PFSK-1 (cell line): ENCODE data around the gene CUX1.

Experiments
- FOXP2 ChIP-seq: optimal IDR thresholded peaks from 2 replicates; pipeline ENCODE3; 2011; ENCODE audit warnings: borderline replicate concordance, control low read depth, inconsistent platforms; ENCODE audit not compliant: insufficient read depth; ENCODE audit errors: extremely low read length, extremely low read depth
- POLR2AphosphoS5 ChIP-seq: IDR thresholded peaks from 2 replicates; pipeline ENCODE4 v1.6.1; 2012; ENCODE audit warnings: low read depth, mild to moderate bottlenecking, control low read depth, low read length, moderate library complexity
- SIN3A ChIP-seq: IDR thresholded peaks from 2 replicates; pipeline ENCODE4 v1.6.1; 2012; ENCODE audit warnings: mild to moderate bottlenecking, low read length, moderate library complexity, borderline replicate concordance; ENCODE audit not compliant: insufficient read depth
- TAF1 ChIP-seq: IDR thresholded peaks from 2 replicates; pipeline ENCODE4 v1.6.1; 2012; ENCODE audit warnings: low read length, control low read depth, borderline replicate concordance; ENCODE audit not compliant: insufficient read depth
- TF ChIP-seq, protein P1 (sequence below), 2 experiments: IDR thresholded peaks; 2 replicates each; pipeline versions ENCODE4 v1.6.1 to v1.8.0; 2011 to 2012; ENCODE audit warnings: low read depth in 2 of 2, low read length in 2 of 2, control low read depth in 1 of 2, inconsistent platforms in 1 of 2, mild to moderate bottlenecking in 1 of 2, moderate library complexity in 1 of 2; ENCODE audit not compliant: insufficient read depth in 1 of 2

Gene CUX1

DNA sequence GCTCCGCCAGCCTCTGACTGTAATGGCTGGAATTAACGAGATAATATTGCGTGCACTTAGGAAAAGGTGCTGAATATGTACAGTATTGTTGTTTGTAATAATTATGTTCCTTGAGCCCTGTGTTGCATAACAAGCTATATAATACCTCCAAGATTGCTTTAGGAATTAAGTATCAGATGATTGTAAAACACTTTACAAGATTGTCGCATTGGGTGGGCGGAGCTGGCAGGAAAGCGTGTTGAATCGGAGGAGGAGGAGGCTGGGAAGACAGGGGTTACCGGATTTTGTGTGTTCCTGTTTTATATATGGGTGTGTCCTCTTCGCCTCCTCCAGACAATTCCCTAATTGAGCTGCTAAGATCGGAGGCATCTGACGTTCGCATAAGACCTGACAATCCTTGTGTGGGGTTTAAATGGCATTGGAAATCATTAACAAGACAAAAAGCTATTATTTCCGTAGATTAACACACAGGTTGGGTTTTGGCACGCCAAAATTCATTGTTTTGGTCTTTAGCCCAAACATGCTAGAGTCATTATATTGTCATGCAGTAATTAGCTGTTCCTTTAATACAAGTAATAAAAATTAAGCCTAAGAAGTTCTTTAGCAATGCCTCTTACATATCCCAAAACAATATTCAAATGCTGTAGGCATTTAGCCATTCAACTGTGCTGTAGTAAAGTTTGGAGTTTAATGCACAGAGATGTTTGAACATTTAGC is 276.3 kb downstream of the CUX1 start:
- no peak for TF ChIP-seq FOXP2
- TF ChIP-seq POLR2AphosphoS5: no peak
- TF ChIP-seq, protein P1, sequence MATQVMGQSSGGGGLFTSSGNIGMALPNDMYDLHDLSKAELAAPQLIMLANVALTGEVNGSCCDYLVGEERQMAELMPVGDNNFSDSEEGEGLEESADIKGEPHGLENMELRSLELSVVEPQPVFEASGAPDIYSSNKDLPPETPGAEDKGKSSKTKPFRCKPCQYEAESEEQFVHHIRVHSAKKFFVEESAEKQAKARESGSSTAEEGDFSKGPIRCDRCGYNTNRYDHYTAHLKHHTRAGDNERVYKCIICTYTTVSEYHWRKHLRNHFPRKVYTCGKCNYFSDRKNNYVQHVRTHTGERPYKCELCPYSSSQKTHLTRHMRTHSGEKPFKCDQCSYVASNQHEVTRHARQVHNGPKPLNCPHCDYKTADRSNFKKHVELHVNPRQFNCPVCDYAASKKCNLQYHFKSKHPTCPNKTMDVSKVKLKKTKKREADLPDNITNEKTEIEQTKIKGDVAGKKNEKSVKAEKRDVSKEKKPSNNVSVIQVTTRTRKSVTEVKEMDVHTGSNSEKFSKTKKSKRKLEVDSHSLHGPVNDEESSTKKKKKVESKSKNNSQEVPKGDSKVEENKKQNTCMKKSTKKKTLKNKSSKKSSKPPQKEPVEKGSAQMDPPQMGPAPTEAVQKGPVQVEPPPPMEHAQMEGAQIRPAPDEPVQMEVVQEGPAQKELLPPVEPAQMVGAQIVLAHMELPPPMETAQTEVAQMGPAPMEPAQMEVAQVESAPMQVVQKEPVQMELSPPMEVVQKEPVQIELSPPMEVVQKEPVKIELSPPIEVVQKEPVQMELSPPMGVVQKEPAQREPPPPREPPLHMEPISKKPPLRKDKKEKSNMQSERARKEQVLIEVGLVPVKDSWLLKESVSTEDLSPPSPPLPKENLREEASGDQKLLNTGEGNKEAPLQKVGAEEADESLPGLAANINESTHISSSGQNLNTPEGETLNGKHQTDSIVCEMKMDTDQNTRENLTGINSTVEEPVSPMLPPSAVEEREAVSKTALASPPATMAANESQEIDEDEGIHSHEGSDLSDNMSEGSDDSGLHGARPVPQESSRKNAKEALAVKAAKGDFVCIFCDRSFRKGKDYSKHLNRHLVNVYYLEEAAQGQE (IDR thresholded peaks at IDR 0.05; ENCODE audit: insufficient read depth in 1 of 2, low read depth in 2 of 2, low read length in 2 of 2): no peak
- TF ChIP-seq SIN3A: no peak
- no peak for TF ChIP-seq TAF1

- TF ChIP-seq TAF1 (no peak), SIN3A (no peak), POLR2AphosphoS5 (no peak), FOXP2 (no peak)
- TF ChIP-seq, protein P1 (IDR thresholded peaks at IDR 0.05; ENCODE audit: insufficient read depth in 1 of 2, low read depth in 2 of 2, low read length in 2 of 2): no peak
Measured at GRCh38 chr7:102094316-102094650, 276.9 kb downstream of the CUX1 start.

- TF ChIP-seq POLR2AphosphoS5 (no peak), FOXP2 (no peak), SIN3A (no peak), TAF1 (no peak)
- TF ChIP-seq, protein P1 (IDR thresholded peaks at IDR 0.05; ENCODE audit: insufficient read depth in 1 of 2, low read depth in 2 of 2, low read length in 2 of 2): no peak
Measured at GRCh38 chr7:102095321-102096011, 278.0 kb downstream of the CUX1 start.

GRCh38 chr7:102096012-102096332 is 278.5 kb downstream of the CUX1 start:
- TF ChIP-seq FOXP2 (no peak), POLR2AphosphoS5 (no peak), TAF1 (no peak), SIN3A (no peak)
- TF ChIP-seq, protein P1 (IDR thresholded peaks at IDR 0.05; ENCODE audit: insufficient read depth in 1 of 2, low read depth in 2 of 2, low read length in 2 of 2): no peak
